GM21528 (cell line): ENCODE data around the gene ITPK1.

Experiments
- ATAC-seq: cut with Tn5 transposase; IDR thresholded peaks from one replicate; pipeline ENCODE4 v1.9.1; 2021; ENCODE audit warnings: mild to moderate bottlenecking, moderate library complexity; ENCODE audit not compliant: unreplicated experiment, low FRiP score

Gene ITPK1

DNA sequence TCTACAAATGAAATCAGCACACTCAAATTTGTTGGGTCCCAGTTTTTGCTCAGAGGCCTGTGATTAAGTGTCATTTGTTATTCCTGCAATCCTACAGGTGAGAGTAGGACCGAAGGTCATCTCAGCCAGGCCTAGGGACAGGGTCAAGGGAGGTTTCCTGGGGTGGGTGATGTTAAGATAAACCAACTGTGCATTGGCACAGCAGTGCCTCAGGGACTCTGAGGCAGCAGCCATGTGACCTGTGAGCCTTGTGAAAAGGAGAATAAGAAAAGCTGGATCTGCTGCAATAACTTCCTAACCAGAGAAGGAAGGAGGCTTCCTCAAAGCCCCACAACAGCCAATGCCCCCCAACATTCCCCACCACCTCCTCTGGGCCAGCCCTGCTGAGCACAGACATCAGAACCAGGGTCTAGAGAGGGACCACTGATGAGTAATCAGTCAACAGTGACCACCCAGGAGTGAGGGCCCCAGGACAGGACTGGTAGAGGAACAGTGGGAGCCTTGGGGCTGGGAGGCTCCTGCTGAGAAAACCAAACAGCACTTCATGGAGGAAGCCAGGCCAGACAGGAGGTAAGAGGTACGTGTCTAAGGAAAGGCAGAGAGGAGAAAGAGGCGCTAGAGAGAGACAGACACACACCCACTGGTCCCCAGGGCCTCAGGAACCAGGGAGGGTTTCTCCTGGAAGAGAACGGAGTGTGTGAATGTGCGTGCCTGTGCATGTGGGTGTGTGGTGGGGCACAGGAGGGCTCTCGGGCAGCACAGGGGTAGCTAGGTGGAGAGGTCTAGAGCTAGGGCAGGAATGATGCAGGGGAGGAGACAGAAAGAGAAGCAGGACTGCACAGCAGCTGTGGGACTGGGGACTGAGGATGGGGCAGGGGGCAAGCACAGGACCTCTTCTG is 82.4 kb downstream of the ITPK1 start:
- ATAC-seq = no peak

DNA sequence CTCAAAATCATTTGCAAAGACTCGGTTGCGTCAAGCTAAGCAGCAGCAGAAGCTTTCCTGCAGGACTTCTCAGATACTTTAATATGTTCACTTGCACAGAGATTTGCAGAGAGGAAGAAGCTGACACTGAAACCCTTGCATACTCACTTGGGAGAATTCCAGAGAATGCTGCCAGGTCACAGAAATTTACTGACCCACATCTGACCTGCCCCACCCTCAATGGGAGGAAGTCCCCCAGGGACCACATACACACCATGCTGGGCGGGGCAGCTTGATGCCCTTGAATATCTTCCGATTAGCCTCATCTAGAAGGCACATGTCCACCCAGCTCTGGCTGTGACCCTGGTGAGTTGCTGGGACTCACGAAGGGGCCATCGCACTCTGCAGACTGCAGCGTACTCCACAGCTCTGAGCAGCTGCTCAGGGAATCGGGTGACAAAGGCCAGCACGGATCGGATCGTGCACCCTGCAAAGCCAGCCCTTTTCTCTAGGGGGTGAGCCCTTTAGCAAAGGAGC is 83.2 kb downstream of the ITPK1 start:
- no peak for ATAC-seq

DNA sequence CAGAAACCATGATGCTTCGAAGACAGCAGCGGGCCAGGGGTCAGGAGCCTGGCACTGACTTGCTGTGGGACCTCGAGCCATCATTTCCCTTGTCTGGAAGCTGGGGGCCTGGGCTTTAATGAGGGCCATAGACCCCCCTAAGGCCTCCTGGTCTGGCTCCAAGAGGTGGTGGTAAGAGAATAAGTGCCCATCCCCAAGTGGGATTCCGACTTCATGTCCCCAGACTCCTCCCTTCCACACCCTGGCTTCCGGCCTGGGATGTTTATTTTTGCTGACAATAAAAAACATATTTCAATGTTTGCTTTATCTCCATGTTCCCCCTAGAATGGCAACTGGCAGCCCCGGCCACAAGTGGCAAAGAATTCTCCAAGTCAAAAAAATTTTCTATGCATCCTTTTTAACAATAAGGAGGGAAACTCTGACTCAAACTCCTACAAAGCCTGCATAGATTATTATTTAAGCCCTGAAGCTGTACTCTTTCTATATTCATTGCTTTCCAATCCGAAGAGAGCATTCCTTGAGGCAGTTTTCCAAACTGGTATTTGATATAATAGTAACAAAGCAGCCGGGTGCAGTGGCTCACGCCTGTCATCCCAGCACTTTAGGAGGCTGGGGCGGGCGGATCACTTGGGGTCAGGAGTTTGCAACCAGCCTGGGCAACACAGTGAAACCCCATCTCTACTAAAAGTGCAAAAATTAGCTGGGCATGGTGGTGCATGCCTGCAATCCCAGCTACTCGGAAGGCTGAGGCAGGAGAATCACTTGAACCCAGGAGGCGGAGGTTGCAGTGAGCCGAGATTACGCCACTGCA is 84.0 kb downstream of the ITPK1 start:
- no peak for ATAC-seq

DNA sequence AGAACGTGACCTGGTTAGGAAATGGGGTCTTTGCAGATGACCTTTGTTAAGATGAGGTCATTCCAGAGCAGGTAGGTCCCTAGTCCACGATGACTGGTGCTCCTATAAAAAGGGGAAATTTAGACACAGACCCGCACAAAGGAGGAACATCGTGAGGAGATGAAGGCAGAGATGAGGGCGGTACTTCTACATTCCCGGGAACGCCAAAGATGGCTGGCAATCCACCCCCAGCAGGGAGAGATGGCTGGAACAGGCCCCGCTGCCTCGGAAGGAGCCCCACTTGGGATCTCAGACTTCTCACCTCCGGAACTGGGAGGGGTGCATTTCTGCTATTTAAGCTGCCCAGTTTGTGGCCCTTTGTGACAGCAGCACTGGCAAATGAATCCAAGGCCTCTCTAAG is 85.0 kb downstream of the ITPK1 start:
- no peak for ATAC-seq

DNA sequence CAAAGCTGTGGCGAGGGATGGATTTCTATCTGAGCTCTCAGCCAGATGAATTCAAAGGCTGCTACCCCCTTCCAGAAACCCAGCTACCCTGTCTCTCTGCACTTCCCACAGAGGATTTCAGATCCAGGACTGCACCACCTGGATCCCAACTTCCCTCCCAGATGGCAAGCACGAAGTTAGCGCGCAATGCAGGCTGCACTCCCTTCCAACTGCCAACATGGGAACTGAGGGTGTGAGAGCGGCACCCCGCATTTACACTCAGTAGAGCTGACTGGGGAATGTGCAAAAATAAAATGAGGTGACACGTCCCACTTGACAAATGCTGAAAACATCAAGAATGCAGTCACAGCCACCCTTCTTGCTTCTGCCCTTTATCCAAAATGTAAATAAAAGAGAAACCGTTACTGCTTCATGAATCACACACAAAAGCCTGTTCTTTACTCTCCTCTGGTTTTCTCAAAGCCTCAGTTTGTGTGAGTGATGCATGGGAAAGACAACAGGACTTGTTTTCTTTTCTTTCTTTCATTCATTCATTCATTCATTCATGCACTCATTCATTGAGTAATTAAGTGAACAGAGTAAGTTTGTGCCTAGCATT is 85.7 kb downstream of the ITPK1 start:
- ATAC-seq = no peak

DNA sequence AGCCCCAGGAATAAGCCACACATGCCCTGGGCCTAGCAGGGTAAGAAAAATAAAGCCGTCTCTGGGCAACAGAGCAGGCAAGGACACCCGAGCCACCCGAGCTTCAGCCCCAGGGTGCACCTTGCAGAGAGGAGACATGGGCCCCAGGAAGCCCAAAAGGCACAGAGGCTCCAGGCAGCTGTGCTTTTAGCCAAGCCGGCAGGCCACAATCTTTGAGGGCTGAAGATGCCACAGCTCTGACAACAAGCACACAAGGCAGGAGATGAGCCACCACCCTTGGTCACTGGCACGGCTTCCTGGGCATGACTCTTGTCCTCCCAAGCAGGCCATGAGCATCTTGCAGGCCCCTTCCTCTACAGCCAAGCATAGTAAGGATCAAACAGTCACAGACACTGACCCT is 86.3 kb downstream of the ITPK1 start:
- no peak for ATAC-seq

DNA sequence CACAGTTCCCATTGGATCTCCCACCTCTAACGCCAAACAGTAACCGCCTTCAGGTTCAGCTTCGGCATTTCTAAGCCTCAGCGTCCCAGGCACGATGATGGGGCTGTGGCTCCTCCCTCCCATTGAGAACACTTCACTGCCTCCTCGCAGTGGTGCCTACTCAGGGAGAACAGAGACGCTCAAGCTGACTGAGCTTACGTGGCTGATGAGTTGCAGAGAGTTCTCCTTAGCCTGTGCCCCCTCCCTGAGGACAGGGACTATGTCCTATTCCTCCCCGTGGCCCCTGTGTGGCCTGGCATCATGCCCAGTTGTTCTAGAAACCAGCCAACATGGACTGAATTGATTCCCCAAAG is 87.0 kb downstream of the ITPK1 start:
- ATAC-seq = no peak

DNA sequence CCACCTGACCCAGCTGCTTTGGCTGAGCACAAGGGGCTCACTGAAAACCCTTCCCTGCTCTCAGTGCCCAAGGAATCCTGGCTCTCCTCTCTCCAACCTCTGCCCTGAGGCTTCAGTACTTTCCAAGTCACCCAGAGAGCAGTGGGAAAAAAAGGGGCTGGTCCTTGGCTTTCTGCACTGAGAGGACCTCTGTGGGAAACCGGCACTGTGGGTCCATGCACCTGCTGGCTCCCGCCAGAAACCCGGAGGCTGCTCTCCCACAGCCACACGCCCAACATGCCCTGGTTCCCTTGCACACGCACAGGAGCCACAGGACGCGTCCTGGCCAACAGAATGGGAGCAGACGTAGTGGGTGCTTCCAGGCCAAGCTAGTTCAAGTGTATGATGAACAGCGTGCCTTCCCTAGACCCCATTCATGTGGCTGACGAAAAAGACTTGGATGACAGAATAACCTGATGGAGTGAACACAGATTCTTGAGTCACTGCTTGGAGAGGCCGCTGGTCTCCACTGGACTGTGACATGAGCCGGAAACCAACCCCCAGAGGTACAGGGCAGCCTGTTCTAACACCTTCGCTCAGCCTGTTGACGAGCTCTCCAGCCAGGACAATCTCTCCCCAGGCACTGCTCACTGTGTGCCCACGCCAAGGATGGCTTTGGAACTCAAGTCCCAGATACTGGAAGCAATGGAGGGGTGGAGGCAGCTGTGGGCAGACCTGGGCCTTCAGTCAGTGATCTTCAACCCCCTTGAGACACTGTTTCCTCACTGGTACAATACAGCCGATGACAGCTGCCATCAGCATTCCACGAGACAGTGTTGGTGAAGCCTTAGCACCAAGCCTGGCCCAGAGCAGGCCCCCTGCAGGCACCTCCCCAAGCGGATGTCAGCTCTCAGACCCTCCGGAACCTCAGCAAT is 87.7 kb downstream of the ITPK1 start:
- ATAC-seq = no peak

DNA sequence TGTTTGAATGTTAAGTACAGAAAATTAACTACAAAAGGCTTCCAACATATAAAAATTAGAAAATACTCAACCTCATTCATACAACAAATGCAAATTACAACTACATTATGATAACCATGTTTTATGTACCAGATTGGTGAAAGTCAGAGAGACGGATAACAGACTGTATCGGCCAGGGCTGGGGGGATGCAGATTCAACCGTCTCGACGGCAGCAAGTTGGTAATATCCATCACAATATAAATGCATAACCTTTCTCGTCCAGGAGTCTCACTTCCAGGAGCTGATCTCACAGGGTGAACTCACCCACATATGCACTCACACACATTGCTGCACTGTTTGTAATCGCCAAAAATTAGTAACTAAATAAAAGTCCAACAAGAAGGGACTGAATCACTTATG is 89.4 kb downstream of the ITPK1 start:
- no peak for ATAC-seq

DNA sequence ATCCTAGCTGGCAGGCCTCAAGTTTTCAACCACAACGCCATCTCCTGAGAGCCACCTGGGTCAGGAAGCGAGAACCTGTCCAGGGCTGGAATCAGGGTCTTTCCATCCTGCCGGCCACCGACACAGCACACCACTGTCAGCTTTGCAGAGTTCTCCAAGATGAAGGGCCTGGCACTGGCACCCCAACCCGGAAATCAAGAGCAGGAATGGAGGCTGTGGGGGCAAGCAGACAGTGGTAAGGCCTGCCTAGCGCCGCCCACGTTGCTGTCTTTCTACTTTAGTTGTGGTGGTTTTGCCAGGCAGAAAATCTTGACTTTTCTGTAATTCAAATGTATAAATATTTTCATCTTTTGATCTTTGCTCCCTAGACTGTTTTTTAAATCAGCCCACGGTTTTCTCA is 90.7 kb downstream of the ITPK1 start:
- ATAC-seq = no peak

DNA sequence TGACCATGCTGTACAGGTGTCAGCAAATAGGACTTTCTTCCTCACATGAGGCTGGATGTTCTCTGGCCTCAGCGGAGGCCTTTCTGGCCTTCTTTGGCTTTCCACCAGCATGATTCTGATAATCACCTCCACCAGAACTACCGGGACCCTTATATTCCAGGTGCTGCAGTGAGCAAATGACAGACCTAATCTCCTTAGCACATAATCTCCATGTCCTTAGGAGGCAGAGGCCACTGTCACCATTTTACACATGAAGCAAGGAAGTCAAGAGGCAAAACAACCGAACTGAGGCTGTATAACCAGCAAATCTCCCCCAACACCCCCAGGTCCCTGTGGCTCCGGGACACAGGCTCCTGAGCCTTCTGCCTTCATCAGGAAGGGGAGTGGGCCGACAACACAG is 91.2 kb downstream of the ITPK1 start:
- ATAC-seq = no peak

DNA sequence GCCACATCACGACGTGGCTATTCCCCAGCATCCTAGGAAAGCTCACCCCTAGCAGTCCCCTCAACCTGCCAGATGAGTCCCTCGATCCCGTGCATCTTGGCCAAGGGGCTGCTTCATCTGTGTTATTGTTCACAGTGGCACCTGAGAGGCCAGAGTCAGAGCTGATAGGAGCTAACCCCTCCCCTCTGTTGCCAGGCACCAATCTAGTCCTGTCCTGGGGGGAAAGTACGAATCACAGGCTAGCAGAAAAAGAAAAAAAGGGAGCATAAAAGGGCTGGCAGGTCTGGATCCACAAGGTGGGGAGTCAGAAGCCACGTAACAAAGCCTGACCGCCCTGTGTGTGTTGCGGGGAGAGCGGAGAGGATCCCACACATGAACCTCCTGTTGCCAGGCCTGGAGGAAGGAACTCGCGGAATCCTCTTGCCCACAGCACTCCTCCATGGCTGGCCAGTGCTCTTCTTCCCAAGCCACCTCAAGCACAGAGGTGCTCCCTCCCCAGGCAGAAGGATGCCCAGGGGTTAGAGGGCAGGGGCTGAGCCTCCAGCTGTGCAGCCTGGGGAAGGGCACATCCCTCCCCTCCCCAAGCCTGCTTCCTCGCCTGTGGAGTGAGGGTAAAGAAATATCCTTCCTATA is 91.8 kb downstream of the ITPK1 start:
- no peak for ATAC-seq

DNA sequence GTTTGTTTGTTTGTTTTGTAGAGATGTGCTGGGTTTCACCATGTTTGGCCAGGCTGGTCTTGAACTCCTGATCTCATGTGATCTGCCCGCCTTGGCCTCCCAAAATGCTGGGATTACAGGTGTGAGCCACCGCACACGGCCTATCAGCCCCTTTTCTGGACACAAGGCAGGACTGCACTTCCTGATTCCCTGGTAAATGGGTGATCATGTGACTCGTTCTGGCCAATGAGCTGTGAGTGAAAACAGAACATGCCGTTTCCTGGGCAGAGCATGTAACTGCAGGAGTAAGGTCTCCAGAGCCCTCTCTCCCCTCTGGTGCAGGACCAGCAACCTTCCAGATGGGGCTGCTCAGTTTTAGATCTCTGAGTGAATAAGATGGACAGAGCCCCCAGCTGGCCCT is 92.7 kb downstream of the ITPK1 start:
- no peak for ATAC-seq

DNA sequence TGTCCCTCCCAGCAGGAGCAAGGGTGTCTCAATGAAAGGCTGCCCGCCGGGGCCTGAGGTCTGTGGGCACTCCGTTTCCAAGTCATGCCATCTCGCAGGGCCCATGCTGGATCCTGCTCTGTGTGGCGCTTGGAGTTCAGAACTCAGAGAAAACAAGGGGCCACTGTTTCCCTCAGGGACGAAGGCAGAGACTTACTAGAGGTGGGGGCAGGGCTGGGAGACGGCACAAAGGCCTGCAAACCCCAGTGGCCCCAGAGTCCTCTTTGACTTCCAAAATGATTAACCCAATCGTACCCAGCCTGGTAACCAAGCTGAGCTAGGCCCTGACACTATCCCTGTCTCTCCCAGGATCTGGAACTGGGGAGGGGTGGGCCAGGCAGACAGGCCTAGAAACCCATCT is 95.8 kb downstream of the ITPK1 start:
- ATAC-seq = no peak

DNA sequence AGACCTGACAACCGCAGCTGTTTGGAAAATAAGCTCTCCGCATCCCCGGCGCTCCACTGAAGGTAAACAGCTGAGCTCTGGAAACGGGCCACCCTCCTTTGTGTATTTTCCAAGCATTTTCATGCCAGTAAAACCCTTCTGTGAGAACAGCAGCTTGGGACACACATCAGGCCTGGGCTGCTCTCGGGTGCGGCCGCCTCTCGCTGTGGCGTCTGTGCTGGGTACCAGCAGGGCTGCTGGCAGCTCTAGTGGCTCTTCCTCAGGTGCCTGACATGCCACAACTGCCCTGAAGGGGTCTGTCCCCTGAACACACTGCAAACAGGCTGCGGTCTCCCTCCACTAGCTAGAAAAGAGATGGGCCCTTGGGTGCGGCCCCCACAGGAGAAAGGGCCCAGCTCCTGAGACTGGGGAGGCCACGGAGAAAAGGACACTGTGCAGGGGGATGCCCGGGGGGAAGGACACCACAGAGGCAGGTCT is 96.3 kb downstream of the ITPK1 start:
- no peak for ATAC-seq

DNA sequence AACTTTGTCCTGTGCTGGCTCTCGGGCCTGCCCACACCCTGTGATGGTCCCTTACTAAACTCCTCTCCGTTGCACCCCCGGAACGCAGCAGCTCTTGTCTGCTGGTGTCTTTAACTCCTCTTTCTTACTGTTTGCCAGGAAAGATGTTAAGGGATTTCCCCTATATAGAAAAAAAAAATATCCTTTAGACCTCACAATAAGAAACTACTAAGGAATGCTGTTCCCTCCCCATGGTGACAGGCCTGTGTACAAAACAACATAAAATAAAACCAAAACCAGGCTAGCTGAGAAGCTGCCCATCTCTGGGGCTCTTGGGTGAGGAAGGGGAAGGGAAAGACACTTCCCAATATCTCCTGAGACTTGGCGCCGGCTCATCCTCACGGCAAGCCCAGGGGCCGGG is 97.4 kb downstream of the ITPK1 start:
- no peak for ATAC-seq

DNA sequence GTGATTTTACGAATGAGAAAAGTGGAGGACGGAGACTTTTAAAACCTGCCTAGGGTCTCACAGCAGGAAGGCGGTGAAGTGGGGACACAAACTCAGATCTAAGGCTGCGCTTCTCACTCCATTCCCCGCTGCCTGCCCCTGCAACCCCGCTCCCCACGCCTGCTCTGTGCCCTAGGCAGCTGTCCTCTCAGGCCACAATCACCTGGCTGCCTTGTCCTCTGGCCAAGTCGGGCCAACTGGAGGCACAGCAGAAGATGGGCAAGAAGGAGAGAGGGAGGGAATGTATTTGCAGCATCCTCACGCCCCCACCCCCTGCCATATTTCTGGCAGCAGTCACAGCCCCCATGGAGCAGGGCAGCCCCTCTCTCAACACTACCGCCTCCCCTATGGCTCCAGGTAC is 97.8 kb downstream of the ITPK1 start:
- no peak for ATAC-seq

DNA sequence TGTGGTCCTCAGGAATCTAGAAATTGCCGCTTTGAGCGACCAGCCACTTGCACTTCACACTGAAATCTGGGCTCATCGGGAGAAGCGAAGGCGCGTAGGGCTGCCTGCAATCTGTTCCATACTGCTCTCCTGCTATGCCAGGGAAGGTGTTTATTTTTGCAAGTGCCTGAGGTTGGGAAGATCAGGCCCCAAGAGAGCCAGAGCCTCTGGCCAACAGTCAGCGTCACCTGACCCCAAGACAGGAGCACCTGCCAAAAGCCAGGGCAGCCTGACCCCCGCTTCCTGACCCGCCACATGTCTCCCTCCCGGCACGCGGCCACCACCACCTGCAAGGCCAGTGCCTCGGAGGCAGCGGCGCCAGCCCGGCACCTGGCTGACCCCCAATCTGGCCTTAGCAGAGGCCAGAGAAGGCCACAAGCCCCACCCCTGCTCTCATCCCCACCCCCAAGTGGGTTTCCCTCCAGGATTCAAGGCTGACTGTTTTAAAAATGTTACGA is 98.4 kb downstream of the ITPK1 start:
- ATAC-seq = no peak

DNA sequence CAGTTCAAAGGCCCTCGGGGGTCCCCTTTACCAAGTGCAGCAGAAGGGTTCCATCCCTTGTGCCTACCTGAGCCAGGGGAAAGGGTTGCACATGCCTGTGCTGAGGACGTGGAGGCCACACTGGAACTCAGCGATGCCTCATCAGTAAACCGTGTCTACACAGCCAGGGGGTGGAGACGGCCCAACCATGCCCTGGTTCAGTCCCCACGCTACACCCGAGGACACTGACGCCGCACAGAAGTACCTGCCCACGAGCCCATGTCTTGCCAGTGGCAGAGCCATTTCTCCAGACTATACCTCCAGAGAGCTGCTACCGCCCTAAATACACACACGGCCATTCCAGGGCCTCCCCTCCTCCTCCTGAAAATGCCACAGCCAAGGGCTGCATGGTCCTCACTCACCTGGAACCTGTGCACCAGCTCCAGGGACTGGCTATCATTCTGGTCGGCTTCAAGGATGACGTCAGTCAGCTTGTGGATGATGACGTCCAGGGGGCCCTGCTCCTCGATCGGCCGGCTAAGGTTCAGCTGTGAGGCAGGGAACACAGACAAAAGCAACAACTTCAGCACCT is 99.4 kb downstream of the ITPK1 start:
- ATAC-seq = no peak
